SK-N-SH treated with all-trans-retinoic acid at 6 μM for 48 hours (cell line): Measurements from ENCODE around the gene CYP24A1.

Experiments used
- ARNTL ChIP-seq: fragments of 450-650 bp; formaldehyde crosslinking; IDR thresholded peaks from 2 replicates; pipeline ENCODE4 v1.5.0; 2020; ENCODE audit warnings: low read depth, mild to moderate bottlenecking, moderate library complexity, borderline replicate concordance
- BACH2 ChIP-seq: fragments of 250-450 bp; sonication (Bioruptor Pico); IDR thresholded peaks from 2 replicates; pipeline ENCODE4 v1.9.0; 2021; ENCODE audit warnings: mild to moderate bottlenecking, borderline replicate concordance
- CSDC2 ChIP-seq: fragments of 250-450 bp; sonication (Bioruptor Pico); IDR thresholded peaks from 2 replicates; pipeline ENCODE4 v1.5.0; 2020; ENCODE audit warnings: mild to moderate bottlenecking, moderate library complexity
- ESRRG ChIP-seq: fragments of 250-450 bp; sonication (Bioruptor Pico); IDR thresholded peaks from 2 replicates; pipeline ENCODE4 v1.6.1; 2021; ENCODE audit warnings: mild to moderate bottlenecking
- ISL1 ChIP-seq: fragments of 250-450 bp; sonication (Bioruptor Pico); IDR thresholded peaks from 2 replicates; pipeline ENCODE4 v2.1.2; 2022; ENCODE audit warnings: mild to moderate bottlenecking, moderate library complexity
- ZC3H10 ChIP-seq: fragments of 250-450 bp; sonication (Bioruptor Pico); IDR thresholded peaks from 2 replicates; pipeline ENCODE4 v1.5.1; 2021; ENCODE audit warnings: mild to moderate bottlenecking, moderate library complexity
- ZFP30 ChIP-seq: fragments of 450-650 bp; formaldehyde crosslinking; IDR thresholded peaks from 2 replicates; pipeline ENCODE4 v1.5.0; 2022; ENCODE audit warnings: mild to moderate bottlenecking, moderate library complexity
- ZNF565 ChIP-seq: fragments of 450-650 bp; formaldehyde crosslinking; conservative IDR thresholded peaks from 2 replicates; pipeline ENCODE4 v1.5.0; 2020; ENCODE audit warnings: low read depth, mild to moderate bottlenecking, moderate library complexity
- TF ChIP-seq, protein P1 (sequence below): fragments of 250-450 bp; sonication (Bioruptor Pico); IDR thresholded peaks from 2 replicates; pipeline ENCODE4 v1.5.1; 2020; ENCODE audit warnings: low read depth, mild to moderate bottlenecking, moderate library complexity
- TF ChIP-seq, protein P2 (sequence below): fragments of 250-450 bp; sonication (Bioruptor Pico); IDR thresholded peaks from 2 replicates; pipeline ENCODE4 v1.8.0; 2020; ENCODE audit warnings: mild to moderate bottlenecking, moderate library complexity, borderline replicate concordance
- TF ChIP-seq, protein P3 (sequence below): fragments of 250-450 bp; sonication (Bioruptor Pico); IDR thresholded peaks from 2 replicates; pipeline ENCODE4 v1.5.0; 2020; ENCODE audit warnings: mild to moderate bottlenecking, moderate library complexity

DNA sequence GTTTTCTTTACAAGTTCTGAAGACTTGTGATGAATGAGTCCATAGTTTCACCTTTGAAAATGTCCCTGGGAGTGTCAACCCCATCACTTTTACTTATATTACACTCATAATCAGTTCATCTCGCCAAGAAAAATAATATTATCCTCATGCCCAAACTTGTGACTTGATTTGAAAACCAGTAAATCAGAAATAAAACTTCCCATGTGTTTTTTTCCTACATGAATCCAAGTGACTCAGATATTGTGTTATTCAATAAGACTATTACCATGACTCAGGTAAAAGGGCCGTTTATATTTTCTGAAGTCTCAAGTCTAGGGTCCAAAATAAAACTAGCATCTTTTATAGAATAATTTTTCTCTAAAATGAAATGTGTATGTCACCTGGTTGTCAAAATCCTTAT lies 15.8 kb upstream of the CYP24A1 start:
- TF ChIP-seq, protein P1, sequence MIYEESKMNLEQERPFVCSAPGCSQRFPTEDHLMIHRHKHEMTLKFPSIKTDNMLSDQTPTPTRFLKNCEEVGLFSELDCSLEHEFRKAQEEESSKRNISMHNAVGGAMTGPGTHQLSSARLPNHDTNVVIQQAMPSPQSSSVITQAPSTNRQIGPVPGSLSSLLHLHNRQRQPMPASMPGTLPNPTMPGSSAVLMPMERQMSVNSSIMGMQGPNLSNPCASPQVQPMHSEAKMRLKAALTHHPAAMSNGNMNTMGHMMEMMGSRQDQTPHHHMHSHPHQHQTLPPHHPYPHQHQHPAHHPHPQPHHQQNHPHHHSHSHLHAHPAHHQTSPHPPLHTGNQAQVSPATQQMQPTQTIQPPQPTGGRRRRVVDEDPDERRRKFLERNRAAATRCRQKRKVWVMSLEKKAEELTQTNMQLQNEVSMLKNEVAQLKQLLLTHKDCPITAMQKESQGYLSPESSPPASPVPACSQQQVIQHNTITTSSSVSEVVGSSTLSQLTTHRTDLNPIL, result no peak
- TF ChIP-seq ESRRG (CRISPR knock-in tag), result no peak
- no peak for TF ChIP-seq ZC3H10 (CRISPR knock-in tag)
- no peak for TF ChIP-seq BACH2 (CRISPR knock-in tag)
- TF ChIP-seq, protein P2, sequence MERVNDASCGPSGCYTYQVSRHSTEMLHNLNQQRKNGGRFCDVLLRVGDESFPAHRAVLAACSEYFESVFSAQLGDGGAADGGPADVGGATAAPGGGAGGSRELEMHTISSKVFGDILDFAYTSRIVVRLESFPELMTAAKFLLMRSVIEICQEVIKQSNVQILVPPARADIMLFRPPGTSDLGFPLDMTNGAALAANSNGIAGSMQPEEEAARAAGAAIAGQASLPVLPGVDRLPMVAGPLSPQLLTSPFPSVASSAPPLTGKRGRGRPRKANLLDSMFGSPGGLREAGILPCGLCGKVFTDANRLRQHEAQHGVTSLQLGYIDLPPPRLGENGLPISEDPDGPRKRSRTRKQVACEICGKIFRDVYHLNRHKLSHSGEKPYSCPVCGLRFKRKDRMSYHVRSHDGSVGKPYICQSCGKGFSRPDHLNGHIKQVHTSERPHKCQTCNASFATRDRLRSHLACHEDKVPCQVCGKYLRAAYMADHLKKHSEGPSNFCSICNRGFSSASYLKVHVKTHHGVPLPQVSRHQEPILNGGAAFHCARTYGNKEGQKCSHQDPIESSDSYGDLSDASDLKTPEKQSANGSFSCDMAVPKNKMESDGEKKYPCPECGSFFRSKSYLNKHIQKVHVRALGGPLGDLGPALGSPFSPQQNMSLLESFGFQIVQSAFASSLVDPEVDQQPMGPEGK (CRISPR knock-in tag), result no peak
- no peak for TF ChIP-seq ISL1 (CRISPR knock-in tag)
- TF ChIP-seq ZFP30 (CRISPR knock-in tag), result no peak
- TF ChIP-seq, protein P3, sequence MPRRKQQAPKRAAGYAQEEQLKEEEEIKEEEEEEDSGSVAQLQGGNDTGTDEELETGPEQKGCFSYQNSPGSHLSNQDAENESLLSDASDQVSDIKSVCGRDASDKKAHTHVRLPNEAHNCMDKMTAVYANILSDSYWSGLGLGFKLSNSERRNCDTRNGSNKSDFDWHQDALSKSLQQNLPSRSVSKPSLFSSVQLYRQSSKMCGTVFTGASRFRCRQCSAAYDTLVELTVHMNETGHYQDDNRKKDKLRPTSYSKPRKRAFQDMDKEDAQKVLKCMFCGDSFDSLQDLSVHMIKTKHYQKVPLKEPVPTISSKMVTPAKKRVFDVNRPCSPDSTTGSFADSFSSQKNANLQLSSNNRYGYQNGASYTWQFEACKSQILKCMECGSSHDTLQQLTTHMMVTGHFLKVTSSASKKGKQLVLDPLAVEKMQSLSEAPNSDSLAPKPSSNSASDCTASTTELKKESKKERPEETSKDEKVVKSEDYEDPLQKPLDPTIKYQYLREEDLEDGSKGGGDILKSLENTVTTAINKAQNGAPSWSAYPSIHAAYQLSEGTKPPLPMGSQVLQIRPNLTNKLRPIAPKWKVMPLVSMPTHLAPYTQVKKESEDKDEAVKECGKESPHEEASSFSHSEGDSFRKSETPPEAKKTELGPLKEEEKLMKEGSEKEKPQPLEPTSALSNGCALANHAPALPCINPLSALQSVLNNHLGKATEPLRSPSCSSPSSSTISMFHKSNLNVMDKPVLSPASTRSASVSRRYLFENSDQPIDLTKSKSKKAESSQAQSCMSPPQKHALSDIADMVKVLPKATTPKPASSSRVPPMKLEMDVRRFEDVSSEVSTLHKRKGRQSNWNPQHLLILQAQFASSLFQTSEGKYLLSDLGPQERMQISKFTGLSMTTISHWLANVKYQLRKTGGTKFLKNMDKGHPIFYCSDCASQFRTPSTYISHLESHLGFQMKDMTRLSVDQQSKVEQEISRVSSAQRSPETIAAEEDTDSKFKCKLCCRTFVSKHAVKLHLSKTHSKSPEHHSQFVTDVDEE (CRISPR knock-in tag), result no peak
- no peak for TF ChIP-seq CSDC2 (CRISPR knock-in tag)
- no peak for TF ChIP-seq ARNTL (CRISPR knock-in tag)
- no peak for TF ChIP-seq ZNF565 (CRISPR knock-in tag)
